Posterior vena cava (tissue), 2 donors: ENCODE measurements around the gene UBA52. TPM values are rescaled to one million over a fixed set of nuclear protein-coding genes. Genes with fewer than 3 reads are reported as not detected.

Experiments
- DNase-seq: peaks from one replicate; pipeline ENCODE4 v3.0.0-alpha.2; 2020; ENCODE audit warnings: low spot score
- intact Hi-C, 2 donors: fragments of 100-400 bp; cut with DNase I; formaldehyde crosslinking; loops; one replicate each; pipeline versions ENCODE4 v1.14.1 to v1.14.2; 2022 to 2023
- total RNA-seq, 2 donors: library from RNA; stranded (reverse); fragmentation: NEBNext Ultra II Directional; extraction: Animal tissue kit (Norgen Biotek cat#: 25700); gene quantifications; one replicate each; pipeline ENCODE4 v1.2.1, GENCODE V29; 2021
- donor health status: DM: yes; HTN: yes; CAD: no.
- donor health status: DM: yes; HTN: yes; CAD: no.

UBA52 gene
- total RNA-seq, 2 donors from 2014 or later, result 725 to 767 TPM

GRCh38 chr19:18612772-18613588 lies 41.3 kb downstream of the UBA52 start, which contains the start of gene TMEM59L:
TMEM59L (plus strand) TSS chr19:18612870; CDS start chr19:18612959, 89 bp downstream.
- intact Hi-C loops, result no loop called here
- no peak for DNase-seq

GRCh38 chr19:18613589-18614234 lies 42.1 kb downstream of the UBA52 start:
- intact Hi-C loops, result no loop called here
- no peak for DNase-seq

GRCh38 chr19:18616023-18616422 lies 44.4 kb downstream of the UBA52 start:
- no peak for DNase-seq
- intact Hi-C loops, result no loop called here

GRCh38 chr19:18617562-18617961 lies 45.9 kb downstream of the UBA52 start:
- intact Hi-C loops, result no loop called here
- DNase-seq, result no peak

- DNase-seq, result no peak
- intact Hi-C loops, result no loop called here
Observed at GRCh38 chr19:18618236-18618635, 46.6 kb downstream of the UBA52 start.

GRCh38 chr19:18620311-18620710 lies 48.7 kb downstream of the UBA52 start:
- DNase-seq, result no peak

GRCh38 chr19:18620902-18621301 lies 49.2 kb downstream of the UBA52 start:
- intact Hi-C loops, result no loop called here
- no peak for DNase-seq

More at GRCh38 chr19:18620311-18620710, 48.7 kb downstream of the UBA52 start:
- intact Hi-C loops, result no loop called here

GRCh38 chr19:18626906-18627305 lies 55.2 kb downstream of the UBA52 start:
- intact Hi-C loops, result no loop called here
- DNase-seq, result no peak

Other genes starting within 250 kb of the UBA52 start
- 10 to 100 TPM; 44.4 to 46.9 TPM for gene LSM4, start 248.8 kb upstream of the UBA52 start, total RNA-seq
- 10 to 100 TPM; 42.8 to 48.6 TPM for gene PGPEP1, start 231.3 kb upstream of the UBA52 start, total RNA-seq
- 1 to 10 TPM; 3.1 to 4.5 TPM for gene GDF15, start 185.7 kb upstream of the UBA52 start, total RNA-seq
- gene LRRC25, start 174.2 kb upstream of the UBA52 start, total RNA-seq, result 10 to 100 TPM in 1 of 2 donors, 1 to 10 TPM in 1; 6.8 to 16.8 TPM
- 10 to 100 TPM; 54.4 to 56.9 TPM for gene SSBP4, start 152.5 kb upstream of the UBA52 start, total RNA-seq
- 10 to 100 TPM; 27.5 to 28.1 TPM for gene ISYNA1, start 133.7 kb upstream of the UBA52 start, total RNA-seq
- 10 to 100 TPM; 19.5 to 20.7 TPM for gene ELL, start 49.8 kb upstream of the UBA52 start, total RNA-seq
- gene FKBP8, start 28.3 kb upstream of the UBA52 start, total RNA-seq, result 100 to 1,000 TPM; 189 to 224 TPM
- 10 to 100 TPM; 63.9 to 75.2 TPM for gene KXD1, start 14.0 kb upstream of the UBA52 start, total RNA-seq
- 10 to 100 TPM; 38.0 to 48.1 TPM for gene REX1BD, start 16.9 kb downstream of the UBA52 start, total RNA-seq
- gene CRLF1, start 34.9 kb downstream of the UBA52 start, total RNA-seq, result 100 to 1,000 TPM; 154 to 436 TPM
- gene TMEM59L, start 41.0 kb downstream of the UBA52 start, total RNA-seq, result 10 to 100 TPM in 1 of 2 donors, 1 to 10 TPM in 1; 2.8 to 14.5 TPM
- 10 to 100 TPM; 14.5 to 17.6 TPM for gene KLHL26, start 65.2 kb downstream of the UBA52 start, total RNA-seq
- 10 to 100 TPM in 1 of 2 donors, 1 to 10 TPM in 1; 9.3 to 15.7 TPM for gene CRTC1, start 111.8 kb downstream of the UBA52 start, total RNA-seq
- gene COMP, start 219.4 kb downstream of the UBA52 start, total RNA-seq, result 100 to 1,000 TPM in 1 of 2 donors, 10 to 100 TPM in 1; 72.2 to 403 TPM